ENCODE measurements around the gene MFGE8. TPM values are rescaled to one million over a fixed set of nuclear protein-coding genes. Genes with fewer than 3 reads are reported as not detected.

Gene MFGE8
- total RNA-seq, 2 experiments from 2014 or later: 29.0 to 34.0 TPM

- intact Hi-C loops (cut with micrococcal nuclease): no loop called here
- Mint-ChIP-seq H3K9me3 (no peaks in the 10 kb centered on the region), H3K27ac (no peak overlapping the region), H3K4me1 (ENCODE audit: low read depth) (no peaks in the 10 kb centered on the region), H3K27me3 (no peaks in the 10 kb centered on the region), H3K4me3 (no peak overlapping the region), H3K36me3 (ENCODE audit: low read depth) (peaks cover 12% of the 10 kb centered on the region)
- ChIA-PET CTCF (no interaction called here), POLR2A (no interaction called here)
- no peak for TF ChIP-seq CTCF (IDR thresholded peaks at IDR 0.05)
- ATAC-seq (no peak), DNase-seq (no peak)
These were observed 38.9 kb downstream of the MFGE8 start for GRCh38 chr15:88874275-88874674.

- ChIA-PET CTCF (no interaction called here), POLR2A (no interaction called here)
- Mint-ChIP-seq H3K36me3 (ENCODE audit: low read depth) (peaks cover 11% of the 10 kb centered on the region), H3K27ac (no peak overlapping the region), H3K9me3 (no peaks in the 10 kb centered on the region), H3K4me3 (no peak overlapping the region), H3K27me3 (no peaks in the 10 kb centered on the region), H3K4me1 (ENCODE audit: low read depth) (no peaks in the 10 kb centered on the region)
- no peak for DNase-seq
- no peak for ATAC-seq
- intact Hi-C loops (cut with micrococcal nuclease): no loop called here
- no peak for TF ChIP-seq CTCF (IDR thresholded peaks at IDR 0.05)
These were observed 39.4 kb downstream of the MFGE8 start for GRCh38 chr15:88873786-88874185.

GRCh38 chr15:88872706-88873105, 40.5 kb downstream of the MFGE8 start:
- no peak for TF ChIP-seq CTCF (IDR thresholded peaks at IDR 0.05)
- H3K27me3 Mint-ChIP-seq: no peaks in the 10 kb centered on the region
- no peaks in the 10 kb centered on the region for H3K4me1 Mint-ChIP-seq (ENCODE audit: low read depth)
- ChIA-PET POLR2A (no interaction called here), CTCF (no interaction called here)
- no peak overlapping the region for H3K27ac Mint-ChIP-seq
- H3K36me3 Mint-ChIP-seq (ENCODE audit: low read depth): peaks cover 9% of the 10 kb centered on the region
- intact Hi-C loops (cut with micrococcal nuclease): no loop called here
- DNase-seq: no peak
- H3K9me3 Mint-ChIP-seq: no peaks in the 10 kb centered on the region
- ATAC-seq: no peak
- H3K4me3 Mint-ChIP-seq: no peak overlapping the region

- no peak for DNase-seq
- no peaks in the 10 kb centered on the region for H3K27me3 Mint-ChIP-seq
- ChIA-PET CTCF (no interaction called here), POLR2A (no interaction called here)
- no peaks in the 10 kb centered on the region for H3K9me3 Mint-ChIP-seq
- ATAC-seq: no peak
- no peak overlapping the region for H3K4me3 Mint-ChIP-seq
- no peak for TF ChIP-seq CTCF (IDR thresholded peaks at IDR 0.05)
- intact Hi-C loops (cut with micrococcal nuclease): no loop called here
- no peak overlapping the region for H3K27ac Mint-ChIP-seq
- H3K4me1 Mint-ChIP-seq (ENCODE audit: low read depth): no peaks in the 10 kb centered on the region
- peaks cover 9% of the 10 kb centered on the region for H3K36me3 Mint-ChIP-seq (ENCODE audit: low read depth)
These were observed 41.1 kb downstream of the MFGE8 start for GRCh38 chr15:88872106-88872505.

GRCh38 chr15:88871313-88871712, 41.9 kb downstream of the MFGE8 start:
- POLR2A ChIA-PET: no interaction called here
- TF ChIP-seq CTCF (IDR thresholded peaks at IDR 0.05): no peak
- intact Hi-C loops (cut with micrococcal nuclease): no loop called here
- no peaks in the 10 kb centered on the region for H3K4me1 Mint-ChIP-seq (ENCODE audit: low read depth)
- no peak overlapping the region for H3K4me3 Mint-ChIP-seq
- ATAC-seq (no peak), DNase-seq (no peak)
- H3K9me3 Mint-ChIP-seq: no peaks in the 10 kb centered on the region
- no peak overlapping the region for H3K27ac Mint-ChIP-seq
- H3K36me3 Mint-ChIP-seq (ENCODE audit: low read depth): peaks cover 6% of the 10 kb centered on the region
- H3K27me3 Mint-ChIP-seq: no peaks in the 10 kb centered on the region
- CTCF ChIA-PET: no interaction called here

Data from activated CD8-positive, alpha-beta T cell treated with anti-CD3 and anti-CD28 coated beads for 36 hours (primary cell).